Measurements from ENCODE around the gene SUOX.

GRCh38 chr12:56040151-56040550, 43.1 kb downstream of the SUOX start:
- TF ChIP-seq, protein P1, sequence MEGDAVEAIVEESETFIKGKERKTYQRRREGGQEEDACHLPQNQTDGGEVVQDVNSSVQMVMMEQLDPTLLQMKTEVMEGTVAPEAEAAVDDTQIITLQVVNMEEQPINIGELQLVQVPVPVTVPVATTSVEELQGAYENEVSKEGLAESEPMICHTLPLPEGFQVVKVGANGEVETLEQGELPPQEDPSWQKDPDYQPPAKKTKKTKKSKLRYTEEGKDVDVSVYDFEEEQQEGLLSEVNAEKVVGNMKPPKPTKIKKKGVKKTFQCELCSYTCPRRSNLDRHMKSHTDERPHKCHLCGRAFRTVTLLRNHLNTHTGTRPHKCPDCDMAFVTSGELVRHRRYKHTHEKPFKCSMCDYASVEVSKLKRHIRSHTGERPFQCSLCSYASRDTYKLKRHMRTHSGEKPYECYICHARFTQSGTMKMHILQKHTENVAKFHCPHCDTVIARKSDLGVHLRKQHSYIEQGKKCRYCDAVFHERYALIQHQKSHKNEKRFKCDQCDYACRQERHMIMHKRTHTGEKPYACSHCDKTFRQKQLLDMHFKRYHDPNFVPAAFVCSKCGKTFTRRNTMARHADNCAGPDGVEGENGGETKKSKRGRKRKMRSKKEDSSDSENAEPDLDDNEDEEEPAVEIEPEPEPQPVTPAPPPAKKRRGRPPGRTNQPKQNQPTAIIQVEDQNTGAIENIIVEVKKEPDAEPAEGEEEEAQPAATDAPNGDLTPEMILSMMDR (IDR thresholded peaks at IDR 0.05) = no peak
- TF ChIP-seq POLR2A (IDR thresholded peaks at IDR 0.05) = no peak

Data from body of pancreas (tissue), 4 donors.